Upper lobe of right lung (tissue), 1 donor: Measurements from ENCODE around the gene URM1. TPM values are rescaled to one million over a fixed set of nuclear protein-coding genes. Genes with fewer than 3 reads are reported as not detected.
"Not testable (repeated sequence)": the region's sequence is repeated elsewhere in the genome, so short reads cannot be mapped to it uniquely, and the experiment has no call there.

Source experiments
- ATAC-seq: fragments of 200-7000 bp; cut with Tn5 transposase; one replicate; pipeline ENCODE4 v1.9.1; 2020; ENCODE audit warnings: mild to moderate bottlenecking, moderate library complexity
- DNase-seq: peaks from one replicate; pipeline ENCODE4 v3.0.0-alpha.2; 2020
- H3K27ac ChIP-seq: fragments of 200-600 bp; one replicate; pipeline ENCODE4 v1.8.0; 2022
- H3K27me3 ChIP-seq: fragments of 200-600 bp; one replicate; pipeline ENCODE4 v1.8.0; 2022; ENCODE audit warnings: mild to moderate bottlenecking
- H3K36me3 ChIP-seq: fragments of 200-600 bp; one replicate; pipeline ENCODE4 v1.8.0; 2022
- H3K4me1 ChIP-seq: fragments of 200-600 bp; one replicate; pipeline ENCODE4 v1.8.0; 2022
- H3K4me3 ChIP-seq: fragments of 200-600 bp; one replicate; pipeline ENCODE4 v1.8.0; 2022; ENCODE audit warnings: mild to moderate bottlenecking
- H3K9me3 ChIP-seq: fragments of 200-600 bp; one replicate; pipeline ENCODE4 v1.8.0; 2022
- CTCF ChIP-seq: fragments of 200-600 bp; IDR thresholded peaks from one replicate; pipeline ENCODE4 v1.8.0; 2022; ENCODE audit warnings: antibody characterized with exemption
- intact Hi-C: fragments of 100-400 bp; cut with DNase I; formaldehyde crosslinking; loops from one replicate; pipeline ENCODE4 v1.11.0; 2022
- total RNA-seq: library from RNA; stranded (reverse); fragmentation: NEBNext Ultra II Directional; extraction: Animal tissue kit (Norgen Biotek cat#: 25700); gene quantifications from one replicate; pipeline ENCODE4 v1.2.1, GENCODE V29; 2021
- donor health status: DM: no; HTN: yes; CAD: no; lungs with severe emphysema.

Gene URM1
- total RNA-seq, 1 donor from 2014 or later = 56.5 TPM

- DNase-seq = peak; percentile 73
- Histone ChIP-seq H3K4me3 (peak within 1 kb of the TSS; percentile 91), H3K27me3 (peaks cover 6% of the 10 kb centered on the region), H3K27ac (peak within 1 kb of the TSS; percentile 65), H3K9me3 (no peaks in the 10 kb centered on the region), H3K36me3 (no peaks in the 10 kb centered on the region), H3K4me1 (peaks cover 18% of the 10 kb centered on the region)
- peak; percentile 84 for ATAC-seq
- TF ChIP-seq CTCF = no peak
- intact Hi-C loops = no loop called here
These were observed 49.7 kb downstream of the URM1 start, which contains the start of gene CERCAM for GRCh38 chr9:128420651-128421481. Gene CERCAM, plus strand, starts transcription at chr9:128420857. Its CDS starts 21 bp downstream, at chr9:128420878.

DNA sequence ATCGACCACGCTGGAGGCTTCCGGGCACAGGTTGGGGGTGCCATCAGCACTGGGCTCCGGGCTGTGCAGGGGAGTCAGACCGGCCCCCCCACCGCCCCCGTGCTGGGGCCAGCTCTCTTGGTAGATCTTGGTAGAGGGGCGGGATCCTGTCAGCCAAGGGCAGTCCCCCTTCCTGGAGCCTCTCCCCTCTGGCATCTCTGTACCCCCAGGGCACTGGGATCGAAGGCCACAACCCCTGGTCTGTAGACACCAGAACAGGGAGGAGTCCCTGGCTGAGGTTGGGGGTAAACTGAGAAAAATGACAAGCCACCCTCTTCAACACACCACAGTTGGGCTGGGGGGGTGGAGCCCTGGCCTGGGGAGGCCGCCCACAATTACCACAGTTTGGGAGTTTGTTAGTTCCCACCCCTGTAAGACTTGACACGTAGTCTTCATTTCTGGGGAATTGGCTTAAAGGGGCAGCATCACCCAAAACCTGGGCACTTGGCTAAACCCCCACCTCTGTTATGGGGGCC, 50.4 kb downstream of the URM1 start:
- H3K27ac ChIP-seq = peak overlapping the region; percentile 25
- H3K4me1 ChIP-seq = peaks cover 18% of the 10 kb centered on the region
- intact Hi-C loops = no loop called here
- H3K27me3 ChIP-seq = no peaks in the 10 kb centered on the region
- peak overlapping the region; percentile 91 for H3K4me3 ChIP-seq
- DNase-seq (no peak), ATAC-seq (no peak)
- H3K36me3 ChIP-seq = no peaks in the 10 kb centered on the region
- H3K9me3 ChIP-seq = no peaks in the 10 kb centered on the region
- no peak for TF ChIP-seq CTCF

DNA sequence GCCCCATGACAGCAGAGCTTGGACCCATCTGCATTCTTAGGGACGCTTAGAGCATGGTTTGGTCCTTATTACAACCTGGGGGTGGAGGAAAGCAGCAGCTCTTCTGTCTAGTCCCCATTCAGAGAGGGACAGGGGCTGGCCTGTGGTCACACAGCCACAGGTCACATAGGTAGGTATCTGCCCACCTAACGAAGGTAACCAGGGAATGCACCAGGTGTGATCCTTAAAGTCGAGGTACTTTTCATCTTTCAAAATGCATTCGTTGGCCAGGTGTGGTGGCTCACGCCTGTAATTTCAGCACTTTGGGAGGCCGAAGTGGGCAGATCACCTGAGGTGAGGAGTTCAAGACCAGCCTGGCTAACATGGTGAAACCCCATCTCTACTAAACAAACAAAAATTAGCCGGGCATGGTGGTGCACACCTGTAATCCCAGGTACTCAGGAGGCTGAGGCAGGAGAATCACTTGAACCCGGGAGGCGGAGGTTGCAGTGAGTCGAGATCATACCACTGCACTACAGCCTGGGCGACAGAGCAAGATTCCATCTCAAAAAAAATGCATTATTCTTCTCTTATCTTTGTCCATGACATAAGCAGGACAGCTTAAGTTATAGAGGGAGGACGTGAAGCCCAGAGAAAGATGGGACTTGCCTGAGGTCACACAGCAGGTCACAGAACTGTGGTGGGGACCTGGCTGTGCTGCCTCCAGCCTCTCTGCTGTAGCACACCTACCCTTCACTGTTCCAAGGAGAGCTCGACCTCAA, 51.0 kb downstream of the URM1 start:
- H3K4me1 ChIP-seq = peaks cover 18% of the 10 kb centered on the region
- intact Hi-C loops, H3K27me3 ChIP-seq, H3K9me3 ChIP-seq, DNase-seq, H3K36me3 ChIP-seq, H3K4me3 ChIP-seq, H3K27ac ChIP-seq, ATAC-seq: not testable (repeated sequence)

DNA sequence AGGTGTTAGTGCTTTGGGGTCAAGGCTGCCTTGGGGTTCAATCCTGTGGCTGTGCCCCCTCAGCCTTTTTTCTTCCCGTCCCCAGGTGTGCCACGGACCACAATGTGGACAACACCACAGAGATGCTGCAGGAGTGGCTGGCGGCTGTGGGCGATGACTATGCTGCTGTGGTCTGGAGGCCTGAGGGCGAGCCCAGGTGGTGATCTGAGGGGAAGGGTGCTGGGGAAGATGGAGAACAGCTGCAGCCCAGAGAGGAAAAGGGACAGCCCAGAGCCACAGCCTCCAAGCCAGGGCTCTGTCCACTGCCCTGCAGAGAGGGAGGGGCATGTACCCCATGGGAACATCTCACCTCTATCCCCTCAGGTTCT, 51.6 kb downstream of the URM1 start:
- Histone ChIP-seq H3K4me3 (no peak overlapping the region), H3K27ac (no peak overlapping the region), H3K36me3 (no peaks in the 10 kb centered on the region), H3K27me3 (no peaks in the 10 kb centered on the region), H3K4me1 (peaks cover 18% of the 10 kb centered on the region), H3K9me3 (no peaks in the 10 kb centered on the region)
- DNase-seq (no peak), ATAC-seq (no peak)
- intact Hi-C loops = no loop called here
- TF ChIP-seq CTCF = no peak

DNA sequence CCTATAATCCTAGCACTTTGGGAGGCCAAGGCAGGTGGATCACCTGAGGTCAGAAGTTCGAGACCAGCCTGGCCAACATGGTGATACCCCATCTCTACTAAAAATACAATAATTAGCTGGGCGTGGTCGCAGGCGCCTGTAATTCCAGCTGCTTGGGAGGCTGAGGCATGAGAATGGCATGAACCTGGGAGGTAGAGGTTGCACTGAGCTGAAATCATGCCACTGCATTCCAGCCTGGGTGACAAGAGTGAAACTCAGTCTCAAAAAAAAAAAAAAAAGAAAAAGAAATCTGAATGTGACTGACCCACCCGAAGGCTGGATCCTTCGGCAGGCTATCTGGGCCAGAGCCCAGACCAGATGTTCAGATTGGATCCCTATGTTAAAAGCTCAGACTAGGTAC, 52.2 kb downstream of the URM1 start:
- H3K27ac ChIP-seq, ATAC-seq, intact Hi-C loops, H3K36me3 ChIP-seq, DNase-seq, H3K27me3 ChIP-seq, H3K9me3 ChIP-seq, H3K4me3 ChIP-seq: not testable (repeated sequence)
- H3K4me1 ChIP-seq = peaks cover 18% of the 10 kb centered on the region

GRCh38 chr9:128424268-128424780, 53.1 kb downstream of the URM1 start:
- H3K27me3 ChIP-seq = no peaks in the 10 kb centered on the region
- no peak for ATAC-seq
- no peak overlapping the region for H3K27ac ChIP-seq
- peaks cover 13% of the 10 kb centered on the region for H3K4me1 ChIP-seq
- no peaks in the 10 kb centered on the region for H3K9me3 ChIP-seq
- intact Hi-C loops = no loop called here
- H3K4me3 ChIP-seq = no peak overlapping the region
- TF ChIP-seq CTCF = no peak
- H3K36me3 ChIP-seq = no peaks in the 10 kb centered on the region
- no peak for DNase-seq
